Effector memory CD4-positive, alpha-beta T cell (primary cell): ENCODE results near the gene CLDN22.
"Not testable (repeated sequence)": the region's sequence is repeated elsewhere in the genome, so short reads cannot be mapped to it uniquely, and the experiment has no call there.

Source experiments
- DNase-seq, 3 donors: peaks; one replicate each; pipeline ENCODE4 v3.0.0-alpha.2; 2020
- H3K27ac ChIP-seq: 2 replicates; pipeline ENCODE4 v1.7.0; 2013; ENCODE audit warnings: mild to moderate bottlenecking, low read length, moderate library complexity; ENCODE audit not compliant: insufficient read depth, poor library complexity, severe bottlenecking
- H3K27me3 ChIP-seq: replicated peaks from 2 replicates; pipeline ENCODE4 v1.7.0; 2013; ENCODE audit warnings: mild to moderate bottlenecking, low read length; ENCODE audit not compliant: insufficient read depth, control insufficient read depth, poor library complexity, severe bottlenecking
- H3K36me3 ChIP-seq: 2 replicates; pipeline ENCODE4 v1.7.0; 2013; ENCODE audit warnings: mild to moderate bottlenecking, low read length, moderate library complexity; ENCODE audit not compliant: control insufficient read depth, insufficient read depth
- H3K4me1 ChIP-seq: 2 replicates; pipeline ENCODE4 v1.7.0; 2013; ENCODE audit warnings: low read length, mild to moderate bottlenecking; ENCODE audit not compliant: control insufficient read depth, insufficient read depth, poor library complexity, severe bottlenecking
- H3K4me3 ChIP-seq: 2 replicates; pipeline ENCODE4 v1.7.0; 2013; ENCODE audit warnings: low read length, low read depth, mild to moderate bottlenecking; ENCODE audit not compliant: insufficient read depth, poor library complexity, severe bottlenecking
- H3K9me3 ChIP-seq: 2 replicates; pipeline ENCODE4 v1.7.0; 2013; ENCODE audit warnings: mild to moderate bottlenecking, low read length, moderate library complexity; ENCODE audit not compliant: control insufficient read depth

CLDN22 gene

GRCh38 chr4:183333202-183333601 is 13.1 kb upstream of the CLDN22 start:
- H3K36me3 ChIP-seq: no peaks in the 10 kb centered on the region
- no peaks in the 10 kb centered on the region for H3K27me3 ChIP-seq
- H3K4me3 ChIP-seq: no peak overlapping the region
- no peak overlapping the region for H3K27ac ChIP-seq
- DNase-seq: no peak
- H3K9me3 ChIP-seq: no peaks in the 10 kb centered on the region
- H3K4me1 ChIP-seq: no peaks in the 10 kb centered on the region

- Histone ChIP-seq H3K36me3 (no peaks in the 10 kb centered on the region), H3K9me3 (no peaks in the 10 kb centered on the region), H3K4me1 (no peaks in the 10 kb centered on the region), H3K27me3 (no peaks in the 10 kb centered on the region), H3K4me3 (no peak overlapping the region), H3K27ac (no peak overlapping the region)
- DNase-seq: no peak
These were observed 12.4 kb upstream of the CLDN22 start for GRCh38 chr4:183332447-183332846.

GRCh38 chr4:183330841-183331240 is 10.8 kb upstream of the CLDN22 start:
- Histone ChIP-seq H3K4me3 (no peak overlapping the region), H3K9me3 (no peaks in the 10 kb centered on the region), H3K36me3 (no peaks in the 10 kb centered on the region), H3K27ac (no peak overlapping the region), H3K27me3 (no peaks in the 10 kb centered on the region), H3K4me1 (no peaks in the 10 kb centered on the region)
- no peak for DNase-seq

GRCh38 chr4:183329954-183330742 is 10.1 kb upstream of the CLDN22 start:
- H3K27ac ChIP-seq: no peak overlapping the region
- H3K4me1 ChIP-seq: no peaks in the 10 kb centered on the region
- no peaks in the 10 kb centered on the region for H3K9me3 ChIP-seq
- H3K4me3 ChIP-seq: no peak overlapping the region
- no peak for DNase-seq
- no peaks in the 10 kb centered on the region for H3K27me3 ChIP-seq
- no peaks in the 10 kb centered on the region for H3K36me3 ChIP-seq

- no peak for DNase-seq
- Histone ChIP-seq H3K4me1 (no peaks in the 10 kb centered on the region), H3K27me3 (no peaks in the 10 kb centered on the region), H3K27ac (no peak overlapping the region), H3K9me3 (no peaks in the 10 kb centered on the region), H3K36me3 (no peaks in the 10 kb centered on the region), H3K4me3 (no peak overlapping the region)
These were observed 9.2 kb upstream of the CLDN22 start for GRCh38 chr4:183329244-183329643.

GRCh38 chr4:183328832-183329231 is 8.8 kb upstream of the CLDN22 start:
- DNase-seq: no peak
- H3K9me3 ChIP-seq: no peaks in the 10 kb centered on the region
- no peak overlapping the region for H3K27ac ChIP-seq
- H3K4me1 ChIP-seq: no peaks in the 10 kb centered on the region
- no peaks in the 10 kb centered on the region for H3K27me3 ChIP-seq
- H3K36me3 ChIP-seq: no peaks in the 10 kb centered on the region
- H3K4me3 ChIP-seq: no peak overlapping the region

GRCh38 chr4:183327827-183328226 is 7.8 kb upstream of the CLDN22 start:
- Histone ChIP-seq H3K27me3 (no peaks in the 10 kb centered on the region), H3K4me3 (no peak overlapping the region), H3K4me1 (no peaks in the 10 kb centered on the region), H3K9me3 (no peaks in the 10 kb centered on the region), H3K27ac (no peak overlapping the region), H3K36me3 (no peaks in the 10 kb centered on the region)
- no peak for DNase-seq

GRCh38 chr4:183326853-183327252 is 6.8 kb upstream of the CLDN22 start:
- no peaks in the 10 kb centered on the region for H3K4me1 ChIP-seq
- H3K9me3 ChIP-seq: no peaks in the 10 kb centered on the region
- no peak overlapping the region for H3K4me3 ChIP-seq
- no peaks in the 10 kb centered on the region for H3K36me3 ChIP-seq
- no peaks in the 10 kb centered on the region for H3K27me3 ChIP-seq
- no peak overlapping the region for H3K27ac ChIP-seq
- DNase-seq: no peak

- not testable (repeated sequence) for H3K4me3 ChIP-seq
These were observed 6.3 kb upstream of the CLDN22 start for GRCh38 chr4:183326387-183326786.

GRCh38 chr4:183324619-183325018 is 4.5 kb upstream of the CLDN22 start:
- Histone ChIP-seq H3K9me3 (no peaks in the 10 kb centered on the region), H3K27me3 (no peaks in the 10 kb centered on the region), H3K4me1 (no peaks in the 10 kb centered on the region), H3K4me3 (no peak overlapping the region), H3K27ac (no peak overlapping the region), H3K36me3 (no peaks in the 10 kb centered on the region)
- no peak for DNase-seq

More at GRCh38 chr4:183326387-183326786, 6.3 kb upstream of the CLDN22 start:
- H3K36me3 ChIP-seq, H3K4me1 ChIP-seq, H3K9me3 ChIP-seq, DNase-seq, H3K27me3 ChIP-seq, H3K27ac ChIP-seq: not testable (repeated sequence)
